Measurements from ENCODE around the gene PCDHGC4. TPM values are rescaled to one million over a fixed set of nuclear protein-coding genes. Genes with fewer than 3 reads are reported as not detected.
A peak's percentile ranks its signal among the peaks of the same experiment; 100 is the strongest.

The PCDHGC4 gene
- polyA plus RNA-seq, 2 donors = 0.05 to 0.45 TPM

GRCh38 chr5:141488591-141489561 lies 4.0 kb downstream of the PCDHGC4 start, which contains the start of gene PCDHGC5:
TSS of gene PCDHGC5 (plus strand) at chr5:141489081. CDS start at chr5:141489241, 160 bp downstream.
- Histone ChIP-seq H3K27me3 (ENCODE audit: control insufficient read depth in 1 of 2, insufficient read depth in 2 of 2, low read length in 2 of 2) (no peaks in the 10 kb centered on the region), H3K36me3 (ENCODE audit: control insufficient read depth in 2 of 2, insufficient read depth in 2 of 2, low read length in 1 of 2) (peaks cover 0 to 19% of the 10 kb centered on the region in 2 donors), H3K27ac (ENCODE audit: low read depth in 2 of 2, low read length in 1 of 2) (no peak within 1 kb of the TSS), H3K9me3 (ENCODE audit: control insufficient read depth in 2 of 2, insufficient read depth in 1 of 2, low read depth in 1 of 2, low read length in 1 of 2) (peaks cover 0 to 2% of the 10 kb centered on the region in 2 donors), H3K4me3 (ENCODE audit: low read depth in 1 of 2, low read length in 2 of 2) (no peak within 1 kb of the TSS), H3K4me1 (ENCODE audit: control insufficient read depth in 2 of 2, insufficient read depth in 2 of 2, low read length in 1 of 2) (peaks cover 2 to 5% of the 10 kb centered on the region in 2 donors)
- 60 to 69% methylated on average over 13 to 14 of the region's 14 CpGs for WGBS, 2 donors

GRCh38 chr5:141489841-141490240 lies 5.0 kb downstream of the PCDHGC4 start:
- H3K27ac ChIP-seq (ENCODE audit: low read depth in 2 of 2, low read length in 1 of 2) = no peak overlapping the region
- peaks cover 0 to 2% of the 10 kb centered on the region in 2 donors for H3K9me3 ChIP-seq (ENCODE audit: control insufficient read depth in 2 of 2, insufficient read depth in 1 of 2, low read depth in 1 of 2, low read length in 1 of 2)
- no peaks in the 10 kb centered on the region for H3K27me3 ChIP-seq (ENCODE audit: control insufficient read depth in 1 of 2, insufficient read depth in 2 of 2, low read length in 2 of 2)
- no peak overlapping the region for H3K4me3 ChIP-seq (ENCODE audit: low read depth in 1 of 2, low read length in 2 of 2)
- H3K4me1 ChIP-seq (ENCODE audit: control insufficient read depth in 2 of 2, insufficient read depth in 2 of 2, low read length in 1 of 2) = peaks cover under 1 to 2% of the 10 kb centered on the region in 2 donors
- 87 to 91% methylated on average over 10 of the region's 10 CpGs for WGBS, 2 donors
- peaks cover 0 to 20% of the 10 kb centered on the region in 2 donors for H3K36me3 ChIP-seq (ENCODE audit: control insufficient read depth in 2 of 2, insufficient read depth in 2 of 2, low read length in 1 of 2)

GRCh38 chr5:141490271-141490670 lies 5.4 kb downstream of the PCDHGC4 start:
- 94% methylated on average over 10 of the region's 10 CpGs for WGBS, 2 donors
- H3K27ac ChIP-seq (ENCODE audit: low read depth in 2 of 2, low read length in 1 of 2) = no peak overlapping the region
- no peak overlapping the region for H3K4me3 ChIP-seq (ENCODE audit: low read depth in 1 of 2, low read length in 2 of 2)
- H3K27me3 ChIP-seq (ENCODE audit: control insufficient read depth in 1 of 2, insufficient read depth in 2 of 2, low read length in 2 of 2) = no peaks in the 10 kb centered on the region
- H3K36me3 ChIP-seq (ENCODE audit: control insufficient read depth in 2 of 2, insufficient read depth in 2 of 2, low read length in 1 of 2) = peaks cover 0 to 23% of the 10 kb centered on the region in 2 donors
- peaks cover 0 to 5% of the 10 kb centered on the region in 2 donors for H3K4me1 ChIP-seq (ENCODE audit: control insufficient read depth in 2 of 2, insufficient read depth in 2 of 2, low read length in 1 of 2)
- H3K9me3 ChIP-seq (ENCODE audit: control insufficient read depth in 2 of 2, insufficient read depth in 1 of 2, low read depth in 1 of 2, low read length in 1 of 2) = peaks cover 0 to 1% of the 10 kb centered on the region in 2 donors

DNA sequence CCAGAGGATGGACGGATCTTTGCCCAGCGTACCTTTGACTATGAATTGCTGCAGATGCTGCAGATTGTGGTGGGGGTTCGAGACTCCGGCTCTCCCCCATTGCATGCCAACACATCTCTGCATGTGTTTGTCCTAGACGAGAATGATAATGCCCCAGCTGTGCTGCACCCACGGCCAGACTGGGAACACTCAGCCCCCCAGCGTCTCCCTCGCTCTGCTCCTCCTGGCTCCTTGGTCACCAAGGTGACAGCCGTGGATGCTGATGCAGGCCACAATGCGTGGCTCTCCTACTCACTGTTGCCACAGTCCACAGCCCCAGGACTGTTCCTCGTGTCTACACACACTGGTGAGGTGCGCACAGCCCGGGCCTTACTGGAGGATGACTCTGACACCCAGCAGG lies 5.9 kb downstream of the PCDHGC4 start:
- H3K36me3 ChIP-seq (ENCODE audit: control insufficient read depth in 2 of 2, insufficient read depth in 2 of 2, low read length in 1 of 2) = peaks cover 0 to 23% of the 10 kb centered on the region in 2 donors
- H3K9me3 ChIP-seq (ENCODE audit: control insufficient read depth in 2 of 2, insufficient read depth in 1 of 2, low read depth in 1 of 2, low read length in 1 of 2) = no peaks in the 10 kb centered on the region
- 90 to 91% methylated on average over 13 of the region's 13 CpGs for WGBS, 2 donors
- H3K27me3 ChIP-seq (ENCODE audit: control insufficient read depth in 1 of 2, insufficient read depth in 2 of 2, low read length in 2 of 2) = no peaks in the 10 kb centered on the region
- H3K27ac ChIP-seq (ENCODE audit: low read depth in 2 of 2, low read length in 1 of 2) = no peak overlapping the region
- no peak overlapping the region for H3K4me3 ChIP-seq (ENCODE audit: low read depth in 1 of 2, low read length in 2 of 2)
- peaks cover 0 to 8% of the 10 kb centered on the region in 2 donors for H3K4me1 ChIP-seq (ENCODE audit: control insufficient read depth in 2 of 2, insufficient read depth in 2 of 2, low read length in 1 of 2)

GRCh38 chr5:141491323-141492167 lies 6.7 kb downstream of the PCDHGC4 start:
- Histone ChIP-seq H3K9me3 (ENCODE audit: control insufficient read depth in 2 of 2, insufficient read depth in 1 of 2, low read depth in 1 of 2, low read length in 1 of 2) (no peaks in the 10 kb centered on the region), H3K4me3 (ENCODE audit: low read depth in 1 of 2, low read length in 2 of 2) (no peak overlapping the region), H3K27ac (ENCODE audit: low read depth in 2 of 2, low read length in 1 of 2) (no peak overlapping the region), H3K27me3 (ENCODE audit: control insufficient read depth in 1 of 2, insufficient read depth in 2 of 2, low read length in 2 of 2) (no peaks in the 10 kb centered on the region), H3K36me3 (ENCODE audit: control insufficient read depth in 2 of 2, insufficient read depth in 2 of 2, low read length in 1 of 2) (peaks cover 0 to 19% of the 10 kb centered on the region in 2 donors), H3K4me1 (ENCODE audit: control insufficient read depth in 2 of 2, insufficient read depth in 2 of 2, low read length in 1 of 2) (peaks cover 0 to 8% of the 10 kb centered on the region in 2 donors)
- WGBS, 2 donors = 43 to 65% methylated on average over 61 to 66 of the region's 66 CpGs

GRCh38 chr5:141492168-141492885 lies 7.5 kb downstream of the PCDHGC4 start:
- Histone ChIP-seq H3K4me1 (ENCODE audit: control insufficient read depth in 2 of 2, insufficient read depth in 2 of 2, low read length in 1 of 2) (peaks cover 0 to 8% of the 10 kb centered on the region in 2 donors), H3K36me3 (ENCODE audit: control insufficient read depth in 2 of 2, insufficient read depth in 2 of 2, low read length in 1 of 2) (peaks cover 0 to 17% of the 10 kb centered on the region in 2 donors), H3K4me3 (ENCODE audit: low read depth in 1 of 2, low read length in 2 of 2) (no peak overlapping the region), H3K27ac (ENCODE audit: low read depth in 2 of 2, low read length in 1 of 2) (no peak overlapping the region), H3K9me3 (ENCODE audit: control insufficient read depth in 2 of 2, insufficient read depth in 1 of 2, low read depth in 1 of 2, low read length in 1 of 2) (no peaks in the 10 kb centered on the region), H3K27me3 (ENCODE audit: control insufficient read depth in 1 of 2, insufficient read depth in 2 of 2, low read length in 2 of 2) (no peaks in the 10 kb centered on the region)
- WGBS, 2 donors = 47 to 68% methylated on average over 68 of the region's 68 CpGs

DNA sequence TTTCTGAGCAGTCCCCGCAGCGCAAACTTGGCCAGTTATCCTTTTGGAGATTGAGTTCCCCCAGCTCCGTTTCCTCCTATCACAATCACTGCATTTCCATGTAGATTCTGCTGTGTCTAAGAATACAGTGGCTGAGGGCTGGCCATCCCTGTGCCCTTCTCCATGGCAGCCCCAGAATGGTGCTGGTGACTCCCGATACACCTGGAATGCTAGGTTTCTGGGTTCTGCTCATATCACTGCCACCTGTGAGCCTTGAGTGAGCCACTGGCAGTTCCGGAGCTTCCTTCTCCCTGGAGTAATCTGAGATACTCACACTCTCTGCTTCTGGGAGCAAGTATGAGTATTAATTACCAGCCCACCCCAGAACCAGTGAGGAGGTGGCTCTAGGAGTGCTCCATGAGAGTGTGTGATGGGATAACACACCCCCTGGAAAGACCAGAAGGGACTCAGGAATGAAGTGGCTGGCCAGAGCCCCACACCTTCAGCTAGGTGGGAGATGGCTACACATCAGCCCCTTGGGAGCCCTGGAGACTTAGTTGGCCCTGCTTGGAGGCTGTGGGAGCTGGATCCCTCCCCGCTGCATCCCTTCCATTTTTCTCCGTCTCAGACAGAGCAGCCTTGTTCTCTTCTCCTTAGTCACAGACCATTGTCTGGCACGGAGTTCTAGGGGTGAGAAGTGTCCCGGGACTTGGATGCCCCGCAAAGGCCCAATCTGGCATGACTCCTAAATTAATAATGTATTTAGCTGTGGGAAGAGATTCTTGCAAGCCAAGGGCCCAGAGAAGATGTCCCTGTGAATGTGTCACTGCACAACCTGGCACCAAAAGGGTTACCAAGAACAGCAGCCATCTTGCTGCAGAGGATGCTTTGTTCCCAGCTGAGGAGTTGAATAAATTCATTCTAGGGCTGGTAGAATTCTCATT lies 8.9 kb downstream of the PCDHGC4 start:
- Histone ChIP-seq H3K4me1 (ENCODE audit: control insufficient read depth in 2 of 2, insufficient read depth in 2 of 2, low read length in 1 of 2) (peaks cover 0 to 8% of the 10 kb centered on the region in 2 donors), H3K27me3 (ENCODE audit: control insufficient read depth in 1 of 2, insufficient read depth in 2 of 2, low read length in 2 of 2) (no peaks in the 10 kb centered on the region), H3K27ac (ENCODE audit: low read depth in 2 of 2, low read length in 1 of 2) (peak overlapping the region in 1 of 2 donors; percentile 10), H3K9me3 (ENCODE audit: control insufficient read depth in 2 of 2, insufficient read depth in 1 of 2, low read depth in 1 of 2, low read length in 1 of 2) (no peaks in the 10 kb centered on the region), H3K36me3 (ENCODE audit: control insufficient read depth in 2 of 2, insufficient read depth in 2 of 2, low read length in 1 of 2) (peaks cover 0 to 20% of the 10 kb centered on the region in 2 donors), H3K4me3 (ENCODE audit: low read depth in 1 of 2, low read length in 2 of 2) (no peak overlapping the region)
- 74 to 79% methylated on average over 10 of the region's 10 CpGs for WGBS, 2 donors

GRCh38 chr5:141494761-141495452 lies 10.1 kb downstream of the PCDHGC4 start:
- no peaks in the 10 kb centered on the region for H3K27me3 ChIP-seq (ENCODE audit: control insufficient read depth in 1 of 2, insufficient read depth in 2 of 2, low read length in 2 of 2)
- 56 to 71% methylated on average over 22 of the region's 22 CpGs for WGBS, 2 donors
- no peaks in the 10 kb centered on the region for H3K9me3 ChIP-seq (ENCODE audit: control insufficient read depth in 2 of 2, insufficient read depth in 1 of 2, low read depth in 1 of 2, low read length in 1 of 2)
- H3K4me1 ChIP-seq (ENCODE audit: control insufficient read depth in 2 of 2, insufficient read depth in 2 of 2, low read length in 1 of 2) = peaks cover 0 to 8% of the 10 kb centered on the region in 2 donors
- no peak overlapping the region for H3K4me3 ChIP-seq (ENCODE audit: low read depth in 1 of 2, low read length in 2 of 2)
- H3K27ac ChIP-seq (ENCODE audit: low read depth in 2 of 2, low read length in 1 of 2) = no peak overlapping the region
- H3K36me3 ChIP-seq (ENCODE audit: control insufficient read depth in 2 of 2, insufficient read depth in 2 of 2, low read length in 1 of 2) = peaks cover 0 to 20% of the 10 kb centered on the region in 2 donors

Data from esophagus (tissue), 2 donors.